Activated T-helper 1 cell treated with anti-CD3 and anti-CD28 coated beads, Interleukin-2, amount 50 U/mL, for 16 hours (primary cell): ENCODE measurements around the gene SUN1.
A peak's percentile ranks its signal among the peaks of the same experiment; 100 is the strongest.
"Not testable (repeated sequence)": the region's sequence is repeated elsewhere in the genome, so short reads cannot be mapped to it uniquely, and the experiment has no call there.

ENCODE experiments used
- DNase-seq, 2 donors: peaks; one replicate each; pipeline ENCODE4 v3.0.0-alpha.2; 2020; ENCODE audit warnings: low read depth in 1 of 2, low spot score in 1 of 2

The SUN1 gene

GRCh38 chr7:803243-803635 is 29.0 kb upstream of the SUN1 start:
- no peak for DNase-seq

GRCh38 chr7:803796-804195 is 28.5 kb upstream of the SUN1 start:
- not testable (repeated sequence) for DNase-seq

GRCh38 chr7:805261-805660 is 27.0 kb upstream of the SUN1 start:
- no peak for DNase-seq

- no peak for DNase-seq
These were observed 16.7 kb upstream of the SUN1 start for GRCh38 chr7:815284-816216.

GRCh38 chr7:816300-816750 is 16.0 kb upstream of the SUN1 start:
- peak; percentile 92 to 95 for DNase-seq

- peak in 1 of 2 donors; percentile 13 for DNase-seq
These were observed 15.3 kb upstream of the SUN1 start for GRCh38 chr7:816751-817671.

- no peak for DNase-seq
These were observed 14.1 kb upstream of the SUN1 start for GRCh38 chr7:818031-818699.

GRCh38 chr7:820341-820740 is 11.9 kb upstream of the SUN1 start:
- DNase-seq, result no peak

- no peak for DNase-seq
These were observed 10.6 kb upstream of the SUN1 start for GRCh38 chr7:821688-822087.

GRCh38 chr7:822692-823276 is 9.5 kb upstream of the SUN1 start:
- DNase-seq, result no peak

- no peak for DNase-seq
These were observed 8.6 kb upstream of the SUN1 start for GRCh38 chr7:823649-824048.

- DNase-seq, result no peak
These were observed 8.2 kb upstream of the SUN1 start for GRCh38 chr7:824081-824480.

GRCh38 chr7:824664-825063 is 7.6 kb upstream of the SUN1 start:
- no peak for DNase-seq

GRCh38 chr7:825386-825785 is 6.9 kb upstream of the SUN1 start:
- no peak for DNase-seq

GRCh38 chr7:826230-826917 is 5.9 kb upstream of the SUN1 start:
- no peak for DNase-seq

- DNase-seq, result no peak
These were observed 3.3 kb upstream of the SUN1 start for GRCh38 chr7:828793-829561.

GRCh38 chr7:830069-830468 is 2.2 kb upstream of the SUN1 start:
- DNase-seq, result no peak

- no peak for DNase-seq
These were observed 595 bp upstream of the SUN1 start for GRCh38 chr7:831596-832166.

- DNase-seq, result no peak
These were observed 720 bp downstream of the SUN1 start for GRCh38 chr7:832968-833424.
